AG04449 (cell line): ENCODE measurements around the gene SLCO2A1.

ENCODE experiments used
- CTCF ChIA-PET: fragments of 350-600 bp; formaldehyde crosslinking; extraction: SDS; loops from one replicate; lab custom pipeline; 2021; ENCODE audit warnings: antibody characterized with exemption; lab: Yijun Ruan, JAX
- POLR2A ChIA-PET: fragments of 400-600, 350-600 bp; formaldehyde crosslinking; extraction: SDS; loops from one replicate; lab custom pipeline; 2020; ENCODE audit warnings: antibody characterized with exemption, inconsistent platforms; lab: Yijun Ruan, JAX
- DNase-seq: peaks from one replicate; pipeline ENCODE4 v3.0.0-alpha.2; 2010; ENCODE audit warnings: low read depth, low spot score
- H3K4me3 ChIP-seq: 2 replicates; pipeline ENCODE4 v1.5.1; 2011; ENCODE audit warnings: low read depth, mild to moderate bottlenecking, control low read depth, low read length
- TF ChIP-seq, protein P1 (sequence below): IDR thresholded peaks from one replicate; pipeline ENCODE4 v1.5.1; 2011; ENCODE audit warnings: mild to moderate bottlenecking, moderate library complexity, low read length, control low read depth, inconsistent platforms; ENCODE audit not compliant: insufficient read depth; ENCODE audit errors: missing control alignments

The SLCO2A1 gene

GRCh38 chr3:134068429-134068828 lies 38.7 kb upstream of the SLCO2A1 start:
- POLR2A ChIA-PET, result no interaction called here
- TF ChIP-seq, protein P1, sequence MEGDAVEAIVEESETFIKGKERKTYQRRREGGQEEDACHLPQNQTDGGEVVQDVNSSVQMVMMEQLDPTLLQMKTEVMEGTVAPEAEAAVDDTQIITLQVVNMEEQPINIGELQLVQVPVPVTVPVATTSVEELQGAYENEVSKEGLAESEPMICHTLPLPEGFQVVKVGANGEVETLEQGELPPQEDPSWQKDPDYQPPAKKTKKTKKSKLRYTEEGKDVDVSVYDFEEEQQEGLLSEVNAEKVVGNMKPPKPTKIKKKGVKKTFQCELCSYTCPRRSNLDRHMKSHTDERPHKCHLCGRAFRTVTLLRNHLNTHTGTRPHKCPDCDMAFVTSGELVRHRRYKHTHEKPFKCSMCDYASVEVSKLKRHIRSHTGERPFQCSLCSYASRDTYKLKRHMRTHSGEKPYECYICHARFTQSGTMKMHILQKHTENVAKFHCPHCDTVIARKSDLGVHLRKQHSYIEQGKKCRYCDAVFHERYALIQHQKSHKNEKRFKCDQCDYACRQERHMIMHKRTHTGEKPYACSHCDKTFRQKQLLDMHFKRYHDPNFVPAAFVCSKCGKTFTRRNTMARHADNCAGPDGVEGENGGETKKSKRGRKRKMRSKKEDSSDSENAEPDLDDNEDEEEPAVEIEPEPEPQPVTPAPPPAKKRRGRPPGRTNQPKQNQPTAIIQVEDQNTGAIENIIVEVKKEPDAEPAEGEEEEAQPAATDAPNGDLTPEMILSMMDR, result no peak
- CTCF ChIA-PET, result interaction anchor here (1.2 kb wide), 1 partner anchor 139 kb away, joined by 4 read pairs; no protein-coding TSS in a partner anchor
- no peak for DNase-seq
- H3K4me3 ChIP-seq, result no peak overlapping the region

DNA sequence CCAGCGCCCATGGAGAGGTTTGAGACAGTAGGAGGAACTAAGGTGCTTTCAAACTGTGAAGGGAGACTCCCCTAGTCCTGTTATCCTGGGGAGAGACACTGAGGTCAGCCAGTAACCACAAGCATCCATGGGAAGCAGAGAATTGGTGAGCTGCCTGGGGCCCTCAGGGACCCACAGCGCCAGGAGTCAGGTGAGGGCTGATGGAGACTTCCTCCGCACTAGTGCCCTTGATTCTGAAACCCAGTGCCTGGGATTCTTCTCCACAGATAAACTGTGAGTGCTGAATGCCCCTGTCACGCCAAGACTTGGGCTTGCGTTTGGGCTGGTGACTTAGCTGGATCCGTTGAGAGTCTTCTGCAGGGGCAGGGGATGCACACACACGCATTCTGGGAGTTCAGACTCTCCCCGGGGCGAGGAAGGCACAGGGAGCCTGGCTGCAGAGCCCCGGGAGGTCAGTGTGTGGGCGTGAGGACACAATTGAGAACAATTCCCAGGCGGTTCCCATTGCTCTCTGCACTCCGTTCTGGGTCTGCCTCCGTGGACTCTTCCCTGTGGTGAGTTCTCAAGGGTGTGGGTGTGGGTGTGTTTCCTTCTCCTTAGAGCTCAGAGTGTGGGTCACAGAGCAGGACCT lies 37.9 kb upstream of the SLCO2A1 start:
- TF ChIP-seq, protein P1, result no peak
- ChIA-PET POLR2A (no interaction called here), CTCF (interaction anchor here (1.2 kb wide), 1 partner anchor 139 kb away, joined by 4 read pairs; no protein-coding TSS in a partner anchor)
- no peak overlapping the region for H3K4me3 ChIP-seq
- DNase-seq, result no peak

GRCh38 chr3:134066651-134067530 lies 37.2 kb upstream of the SLCO2A1 start:
- ChIA-PET POLR2A (no interaction called here), CTCF (interaction anchor here (1.2 kb wide), 1 partner anchor 138 kb away, joined by 4 read pairs; no protein-coding TSS in a partner anchor)
- no peak overlapping the region for H3K4me3 ChIP-seq
- DNase-seq, result no peak
- TF ChIP-seq, protein P1, result no peak

DNA sequence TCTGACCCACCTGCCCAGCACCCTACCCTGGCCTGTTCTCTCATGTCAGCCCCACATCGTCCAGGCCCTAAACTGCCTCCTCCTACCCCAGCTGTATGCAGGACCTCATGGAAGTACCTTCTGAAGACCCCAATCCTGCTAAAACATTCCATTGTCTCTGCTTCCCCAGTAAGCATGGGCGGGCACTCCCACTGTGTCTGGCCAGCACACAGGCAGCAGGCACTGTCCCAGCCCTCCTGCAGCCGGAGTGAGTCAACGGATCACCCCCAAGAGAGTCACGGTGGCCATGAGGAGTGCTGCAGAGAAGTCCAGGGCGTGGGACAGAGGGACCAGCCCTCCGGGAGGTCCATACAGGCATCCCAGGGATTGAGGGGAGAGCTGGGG lies 36.4 kb upstream of the SLCO2A1 start:
- CTCF ChIA-PET, result no interaction called here
- POLR2A ChIA-PET, result no interaction called here
- TF ChIP-seq, protein P1, result no peak
- no peak for DNase-seq
- no peak overlapping the region for H3K4me3 ChIP-seq

GRCh38 chr3:134065252-134066157 lies 35.8 kb upstream of the SLCO2A1 start:
- no peak for DNase-seq
- TF ChIP-seq, protein P1, result no peak
- ChIA-PET CTCF (interaction anchor here (0.7 to 2.2 kb wide), 2 partner anchors 135 kb away, joined by 3 to 8 read pairs; no protein-coding TSS in a partner anchor), POLR2A (no interaction called here)
- no peak overlapping the region for H3K4me3 ChIP-seq
